ENCODE data around the gene MTHFR. TPM values are rescaled to one million over a fixed set of nuclear protein-coding genes. Genes with fewer than 3 reads are reported as not detected.

The MTHFR gene
- total and polyA plus RNA-seq, 2 of the 8 experiments (the other 6 are each of a cell fraction or from before 2014, with no cell fraction given) = 8.7 to 18.5 TPM

DNA sequence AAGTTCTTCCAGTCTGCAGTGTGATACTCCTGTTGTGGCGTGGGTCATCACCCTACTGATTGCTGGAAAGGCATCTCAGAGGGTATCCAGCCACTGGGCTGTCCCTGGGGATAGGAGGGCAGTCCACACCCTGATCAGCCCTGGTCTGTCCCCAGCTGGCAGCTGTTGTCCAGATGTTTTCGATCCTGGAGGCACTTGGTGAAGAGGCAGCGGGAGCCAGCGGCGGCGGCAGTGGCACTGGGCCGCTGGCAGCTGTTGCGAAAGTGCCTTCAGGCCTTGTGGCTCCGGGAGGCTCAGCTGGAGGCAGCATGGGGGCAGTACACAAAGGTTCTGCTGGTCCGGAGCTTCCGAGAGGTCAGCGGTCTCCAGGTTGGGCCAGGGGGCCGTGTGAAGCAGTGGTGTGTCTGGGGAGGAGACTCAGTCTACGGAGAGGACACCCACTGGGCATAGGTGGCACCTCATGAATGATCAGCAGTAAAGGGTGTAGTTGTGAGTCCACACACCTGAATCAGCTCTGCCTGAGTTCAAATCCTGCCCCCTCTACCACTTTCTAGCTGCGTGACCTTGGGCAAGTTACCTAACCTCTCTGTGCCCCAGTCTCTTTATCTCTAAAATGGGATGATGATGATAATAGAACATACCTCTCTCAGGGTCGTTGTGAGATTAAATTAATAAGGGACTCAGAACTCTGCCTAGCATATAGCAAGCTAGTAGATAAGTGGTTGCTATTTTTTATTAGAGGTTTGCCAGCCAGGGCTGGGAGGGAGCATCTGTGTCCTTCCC lies 37.7 kb downstream of the MTHFR start:
- H3K27ac ChIP-seq (ENCODE audit: low read depth, low read length) = no peak overlapping the region
- no peak overlapping the region for H2BK20ac ChIP-seq (ENCODE audit: low read length)
- no peaks in the 10 kb centered on the region for H3K79me1 ChIP-seq (ENCODE audit: low read depth, low read length)
- H4K5ac ChIP-seq (ENCODE audit: insufficient read length, low read depth, low read length) = no peak overlapping the region
- no peaks in the 10 kb centered on the region for H3K9me3 ChIP-seq (ENCODE audit: insufficient read depth in 2 of 2, low read depth in 1 of 2, low read length in 1 of 2)
- no peak for DNase-seq (ENCODE audit: low read depth in 1 of 2, low spot score in 2 of 2)
- no peak overlapping the region for H3K14ac ChIP-seq (ENCODE audit: insufficient read length)
- FAIRE-seq = no peak
- no peak overlapping the region for H3K4me3 ChIP-seq (ENCODE audit: extremely low read depth in 1 of 4, insufficient read depth in 2 of 4, low read depth in 3 of 4, low read length in 4 of 4)
- no peak overlapping the region for H2AFZ ChIP-seq (ENCODE audit: low read length)
- H3K36me3 ChIP-seq (ENCODE audit: control insufficient read depth in 2 of 4, insufficient read depth in 4 of 4, low read length in 3 of 4) = no peaks in the 10 kb centered on the region
- WGBS, 2 experiments (ENCODE audit: extremely low coverage in 1 of 2, insufficient coverage in 1 of 2, insufficient read length in 1 of 2, insufficient replicate concordance in 2 of 2, low coverage in 1 of 2, low lambda C conversion rate in 2 of 2, missing lambda C conversion rate in 1 of 2) = 87% methylated on average over 16 of the region's 16 CpGs; no CpG with 5 or more reads in 1 of the 2 experiments
- H3K56ac ChIP-seq (replicated peaks; ENCODE audit: insufficient read length, low read depth, low read length) = no peak overlapping the region
- H4K91ac ChIP-seq (replicated peaks; ENCODE audit: insufficient read length, low read length) = no peak overlapping the region
- H3K4me2 ChIP-seq (ENCODE audit: insufficient read depth in 1 of 2, low read depth in 2 of 2, low read length in 2 of 2) = no peak overlapping the region
- H4K20me1 ChIP-seq (replicated peaks in 1 of 2; ENCODE audit: control insufficient read depth in 1 of 2, insufficient read depth in 2 of 2, low read length in 2 of 2) = no peaks in the 10 kb centered on the region
- no peaks in the 10 kb centered on the region; a peak in 1 of 7 replicates for H3K4me1 ChIP-seq (replicated peaks in 1 of 4; ENCODE audit: control insufficient read depth in 3 of 4, insufficient read depth in 4 of 4, low read length in 3 of 4)
- H2BK120ac ChIP-seq (replicated peaks; ENCODE audit: low read depth, low read length) = no peak overlapping the region
- H2BK15ac ChIP-seq (ENCODE audit: low read length) = no peak overlapping the region
- no peak overlapping the region for H3K23ac ChIP-seq (ENCODE audit: insufficient read length)
- ChIA-PET CTCF (ENCODE audit: partially characterized antibody) (interaction anchor here (0.7 to 2.3 kb wide), 4 partner anchors 11 to 104 kb away, joined by 3 to 8 read pairs (median 4); partner anchors contain the start of gene FBXO6), POLR2A (ENCODE audit: partially characterized antibody) (interaction anchor here (0.9 to 4.3 kb wide), 2 partner anchors 15 to 38 kb away, joined by 3 to 21 read pairs; no protein-coding TSS in a partner anchor)
- 0 out of 2 replicates have a peak overlapping the region, but pooled peaks have one; percentile 27 for H2BK12ac ChIP-seq (ENCODE audit: low read depth, low read length)
- no peak overlapping the region for H2AK5ac ChIP-seq (ENCODE audit: low read depth, low read length)
- no peak overlapping the region for H3K4ac ChIP-seq (replicated peaks; ENCODE audit: insufficient read length, low read depth, low read length)
- TF ChIP-seq KDM1A (IDR thresholded peaks at IDR 0.05; ENCODE audit: borderline replicate concordance, low read length) (peak; percentile 47; the same call in 1 of the 2 replicates), CEBPB (IDR thresholded peaks at IDR 0.05; ENCODE audit: low read depth, low read length) (peak; percentile 45; the same call in 1 of the 2 replicates), ASH2L (IDR thresholded peaks at IDR 0.05; ENCODE audit: low read length) (no peak)
- no peak overlapping the region for H3K9ac ChIP-seq (replicated peaks in 1 of 4; ENCODE audit: extremely low read depth in 1 of 4, low read depth in 3 of 4, low read length in 3 of 4)
- no peak overlapping the region for H4K8ac ChIP-seq (ENCODE audit: extremely low read depth, insufficient read depth, low read length)
- H3K23me2 ChIP-seq (ENCODE audit: low read depth, low read length) = no peaks in the 10 kb centered on the region
- H3K27me3 ChIP-seq (replicated peaks in 1 of 4; ENCODE audit: control insufficient read depth in 3 of 4, extremely low read depth in 1 of 4, insufficient read depth in 3 of 4, low read length in 3 of 4) = peaks cover 0 to 15% (median 3%) of the 10 kb centered on the region in 4 experiments; a peak in 4 of 7 replicates
- no peak overlapping the region for H2BK5ac ChIP-seq (ENCODE audit: low read depth, low read length)
- H3K18ac ChIP-seq (ENCODE audit: extremely low read depth, low read length) = no peak overlapping the region
- H3K79me2 ChIP-seq (ENCODE audit: control insufficient read depth in 1 of 2, insufficient read depth in 2 of 2, low read length in 2 of 2) = no peaks in the 10 kb centered on the region

All from H1 (cell line).